Measurements from ENCODE around the gene SQOR.

The SQOR gene

GRCh38 chr15:45714590-45715488, 80.0 kb downstream of the SQOR start:
- DNase-seq = peak; percentile 36

GRCh38 chr15:45715528-45715927, 80.7 kb downstream of the SQOR start:
- DNase-seq = no peak

- DNase-seq = no peak
Observed at GRCh38 chr15:45719490-45719889, 84.7 kb downstream of the SQOR start.

GRCh38 chr15:45720183-45720582, 85.4 kb downstream of the SQOR start:
- DNase-seq = no peak

- no peak for DNase-seq
Observed at GRCh38 chr15:45728641-45729040, 93.8 kb downstream of the SQOR start.

GRCh38 chr15:45729141-45729540, 94.3 kb downstream of the SQOR start:
- no peak for DNase-seq

- DNase-seq = no peak
Observed at GRCh38 chr15:45731343-45731742, 96.5 kb downstream of the SQOR start.

- DNase-seq = peak; percentile 35
Observed at GRCh38 chr15:45732662-45733061, 97.8 kb downstream of the SQOR start.

GRCh38 chr15:45734260-45734711, 99.5 kb downstream of the SQOR start:
- no peak for DNase-seq

All from NCI-H1105 (cell line).